Endodermal cell (in vitro differentiated cells): ENCODE measurements around the gene DCAF10. TPM values are rescaled to one million over a fixed set of nuclear protein-coding genes. Genes with fewer than 3 reads are reported as not detected.
"Not testable (repeated sequence)": the region's sequence is repeated elsewhere in the genome, so short reads cannot be mapped to it uniquely, and the experiment has no call there.

Source experiments
- DNase-seq: peaks from one replicate; pipeline ENCODE4 v3.0.0-alpha.2; 2017
- H3K27ac ChIP-seq: 2 replicates; pipeline ENCODE4 v1.5.1; 2013; ENCODE audit warnings: mild to moderate bottlenecking, low read depth, low read length, moderate library complexity
- H3K27me3 ChIP-seq: 2 replicates; pipeline ENCODE4 v1.6.1; 2013; ENCODE audit warnings: mild to moderate bottlenecking, low read length, moderate library complexity; ENCODE audit not compliant: insufficient read depth, control insufficient read depth, poor library complexity, severe bottlenecking
- H3K36me3 ChIP-seq: 2 replicates; pipeline ENCODE4 v1.7.0; 2013; ENCODE audit warnings: mild to moderate bottlenecking, low read length, moderate library complexity; ENCODE audit not compliant: control insufficient read depth, insufficient read depth
- H3K4me1 ChIP-seq: one replicate; pipeline ENCODE4 v1.7.0; 2013; ENCODE audit warnings: low read length; ENCODE audit not compliant: control insufficient read depth, insufficient read depth
- H3K4me3 ChIP-seq: 2 replicates; pipeline ENCODE4 v1.5.1; 2013; ENCODE audit warnings: mild to moderate bottlenecking, low read length, moderate library complexity
- H3K9ac ChIP-seq: 2 replicates; pipeline ENCODE4 v1.6.1; 2013; ENCODE audit warnings: mild to moderate bottlenecking, low read length, moderate library complexity; ENCODE audit not compliant: poor library complexity, severe bottlenecking; ENCODE audit errors: extremely low read depth
- H3K9me3 ChIP-seq: 2 replicates; pipeline ENCODE4 v1.6.1; 2013; ENCODE audit warnings: mild to moderate bottlenecking, low read length, moderate library complexity; ENCODE audit not compliant: control insufficient read depth
- H3K27ac Mint-ChIP-seq: 2 replicates; pipeline ENCODE4 v1.8.0; 2020; ENCODE audit warnings: mixed read lengths
- H3K27me3 Mint-ChIP-seq: 2 replicates; pipeline ENCODE4 v1.8.0; 2021; ENCODE audit warnings: mild to moderate bottlenecking, mixed read lengths; ENCODE audit not compliant: insufficient read depth
- H3K36me3 Mint-ChIP-seq: 2 replicates; pipeline ENCODE4 v1.8.0; 2020; ENCODE audit warnings: low read depth, mixed read lengths
- H3K4me1 Mint-ChIP-seq: 2 replicates; pipeline ENCODE4 v1.8.0; 2020; ENCODE audit warnings: mixed read lengths
- H3K4me3 Mint-ChIP-seq: 2 replicates; pipeline ENCODE4 v1.8.0; 2020; ENCODE audit warnings: mild to moderate bottlenecking, moderate library complexity, mixed read lengths
- H3K9me3 Mint-ChIP-seq: 2 replicates; pipeline ENCODE4 v1.8.0; 2020; ENCODE audit warnings: mild to moderate bottlenecking, mixed read lengths
- CTCF ChIP-seq: fragments of 200-600 bp; sonication (generic); conservative IDR thresholded peaks from 2 replicates; pipeline ENCODE4 v1.5.0; 2021; ENCODE audit warnings: antibody characterized with exemption, mild to moderate bottlenecking
- WGBS, 2 experiments: methylation state at CpG; one replicate each; pipeline versions ENCODE4 v1.1.5 to v1.1.7; 2013; ENCODE audit warnings: missing lambda C conversion rate in 2 of 2, mixed read lengths in 1 of 2; ENCODE audit not compliant: insufficient coverage in 1 of 2, insufficient read length in 1 of 2; 5-methylcytosine and 5-hydroxymethylcytosine counted together
- total RNA-seq, 2 donors: library from RNA; stranded (reverse); fragmentation: NEBNext Ultra II Directional in 1 of 2; extraction: Animal tissue kit (Norgen Biotek cat#: 25700) in 1 of 2; gene quantifications; 2 replicates in 1 of 2; 3 replicates in 1 of 2; pipeline ENCODE4 v1.2.1, GENCODE V29; 2021

The DCAF10 gene
- total RNA-seq, 2 donors from 2014 or later: 24.0 to 26.3 TPM

- Mint-ChIP-seq H3K27ac (no peak overlapping the region), H3K36me3 (peaks cover 15% of the 10 kb centered on the region), H3K9me3 (no peaks in the 10 kb centered on the region), H3K27me3 (no peaks in the 10 kb centered on the region), H3K4me1 (no peaks in the 10 kb centered on the region), H3K4me3 (no peak overlapping the region)
- no peak overlapping the region for H3K27ac ChIP-seq
- peaks cover 15% of the 10 kb centered on the region for H3K36me3 ChIP-seq
- DNase-seq: no peak
- no peaks in the 10 kb centered on the region for H3K27me3 ChIP-seq
- H3K4me3 ChIP-seq: no peak overlapping the region
- TF ChIP-seq CTCF: no peak
- H3K9ac ChIP-seq: no peak overlapping the region
- no peaks in the 10 kb centered on the region for H3K4me1 ChIP-seq
- H3K9me3 ChIP-seq: no peaks in the 10 kb centered on the region
- 90 to 95% methylated on average over 2 to 4 of the region's 5 CpGs for WGBS, 2 experiments
These were observed 12.3 kb downstream of the DCAF10 start for GRCh38 chr9:37812773-37813379.

- WGBS, 2 experiments: 88 to 100% methylated on average over 1 to 2 of the region's 2 CpGs
- Mint-ChIP-seq H3K4me1 (no peaks in the 10 kb centered on the region), H3K27ac (no peak overlapping the region)
These were observed 18.3 kb downstream of the DCAF10 start for GRCh38 chr9:37818849-37819248.

GRCh38 chr9:37820142-37820541 is 19.5 kb downstream of the DCAF10 start:
- no peak overlapping the region for H3K9ac ChIP-seq
- no peak overlapping the region for H3K4me3 ChIP-seq
- H3K4me1 ChIP-seq: no peaks in the 10 kb centered on the region
- no peak overlapping the region for H3K27ac ChIP-seq
- H3K27me3 Mint-ChIP-seq: no peaks in the 10 kb centered on the region
- H3K4me3 Mint-ChIP-seq: no peak overlapping the region
- no peaks in the 10 kb centered on the region for H3K27me3 ChIP-seq
- H3K36me3 ChIP-seq: peaks cover 58% of the 10 kb centered on the region
- H3K27ac Mint-ChIP-seq: no peak overlapping the region
- 97% methylated on average over 3 to 4 of the region's 5 CpGs for WGBS, 2 experiments
- H3K9me3 ChIP-seq: no peaks in the 10 kb centered on the region
- no peak for TF ChIP-seq CTCF
- H3K36me3 Mint-ChIP-seq: peaks cover 42% of the 10 kb centered on the region
- DNase-seq: no peak
- H3K9me3 Mint-ChIP-seq: no peaks in the 10 kb centered on the region
- H3K4me1 Mint-ChIP-seq: no peaks in the 10 kb centered on the region

More at GRCh38 chr9:37818849-37819248, 18.3 kb downstream of the DCAF10 start:
- H3K36me3 ChIP-seq: peaks cover 46% of the 10 kb centered on the region
- no peak overlapping the region for H3K9ac ChIP-seq
- no peaks in the 10 kb centered on the region for H3K27me3 ChIP-seq
- H3K4me1 ChIP-seq: no peaks in the 10 kb centered on the region
- Mint-ChIP-seq H3K9me3 (no peaks in the 10 kb centered on the region), H3K27me3 (no peaks in the 10 kb centered on the region), H3K4me3 (no peak overlapping the region), H3K36me3 (peaks cover 33% of the 10 kb centered on the region)
- H3K4me3 ChIP-seq: no peak overlapping the region
- no peak for TF ChIP-seq CTCF
- no peaks in the 10 kb centered on the region for H3K9me3 ChIP-seq
- no peak overlapping the region for H3K27ac ChIP-seq
- DNase-seq: no peak

GRCh38 chr9:37825174-37825573 is 24.6 kb downstream of the DCAF10 start:
- H3K4me1 ChIP-seq, H3K27ac ChIP-seq, H3K4me3 ChIP-seq, H3K27ac Mint-ChIP-seq, DNase-seq, H3K27me3 Mint-ChIP-seq, H3K4me1 Mint-ChIP-seq, H3K27me3 ChIP-seq, H3K9me3 Mint-ChIP-seq, H3K9ac ChIP-seq, H3K9me3 ChIP-seq, H3K4me3 Mint-ChIP-seq: not testable (repeated sequence)
- peaks cover 69% of the 10 kb centered on the region for H3K36me3 ChIP-seq
- WGBS, 2 experiments: 95% methylated on average over 2 of the region's 2 CpGs; no CpG with 5 or more reads in 1 of the 2 experiments
- H3K36me3 Mint-ChIP-seq: peaks cover 65% of the 10 kb centered on the region
